Left ventricle myocardium inferior (tissue), 1 donor: Measurements from ENCODE around the gene ABHD16A. TPM values are rescaled to one million over a fixed set of nuclear protein-coding genes. Genes with fewer than 3 reads are reported as not detected.

Experiments used
- DNase-seq: peaks from one replicate; pipeline ENCODE4 v3.0.0-alpha.2; 2020
- H3K27ac ChIP-seq: fragments of 200-600 bp; replicated peaks from 2 replicates; pipeline ENCODE4 v1.8.0; 2021
- H3K27me3 ChIP-seq: fragments of 200-600 bp; 2 replicates; pipeline ENCODE4 v1.8.0; 2021; ENCODE audit warnings: low read depth
- H3K36me3 ChIP-seq: fragments of 200-600 bp; 2 replicates; pipeline ENCODE4 v1.8.0; 2021
- H3K4me1 ChIP-seq: fragments of 200-600 bp; 2 replicates; pipeline ENCODE4 v1.8.0; 2021
- H3K4me3 ChIP-seq: fragments of 200-600 bp; 2 replicates; pipeline ENCODE4 v1.8.0; 2021; ENCODE audit warnings: mild to moderate bottlenecking, moderate library complexity
- H3K9me3 ChIP-seq: fragments of 200-600 bp; replicated peaks from 2 replicates; pipeline ENCODE4 v1.8.0; 2021
- CTCF ChIP-seq: fragments of 200-600 bp; IDR thresholded peaks from 2 replicates; pipeline ENCODE4 v1.8.0; 2021; ENCODE audit warnings: antibody characterized with exemption, mild to moderate bottlenecking, borderline replicate concordance
- intact Hi-C: fragments of 100-400 bp; cut with micrococcal nuclease; formaldehyde crosslinking; loops from one replicate; pipeline ENCODE4 v1.11.0; 2022
- total RNA-seq: library from RNA; stranded (reverse); fragmentation: NEBNext Ultra II Directional; extraction: Animal tissue kit (Norgen Biotek cat#: 25700); gene quantifications from one replicate; pipeline ENCODE4 v1.2.1, GENCODE V29; 2021
- donor health status: DM: no; HTN: yes; CAD: no; lungs with severe emphysema.

Gene ABHD16A
- total RNA-seq, 1 donor from 2014 or later, result 29.6 TPM

DNA sequence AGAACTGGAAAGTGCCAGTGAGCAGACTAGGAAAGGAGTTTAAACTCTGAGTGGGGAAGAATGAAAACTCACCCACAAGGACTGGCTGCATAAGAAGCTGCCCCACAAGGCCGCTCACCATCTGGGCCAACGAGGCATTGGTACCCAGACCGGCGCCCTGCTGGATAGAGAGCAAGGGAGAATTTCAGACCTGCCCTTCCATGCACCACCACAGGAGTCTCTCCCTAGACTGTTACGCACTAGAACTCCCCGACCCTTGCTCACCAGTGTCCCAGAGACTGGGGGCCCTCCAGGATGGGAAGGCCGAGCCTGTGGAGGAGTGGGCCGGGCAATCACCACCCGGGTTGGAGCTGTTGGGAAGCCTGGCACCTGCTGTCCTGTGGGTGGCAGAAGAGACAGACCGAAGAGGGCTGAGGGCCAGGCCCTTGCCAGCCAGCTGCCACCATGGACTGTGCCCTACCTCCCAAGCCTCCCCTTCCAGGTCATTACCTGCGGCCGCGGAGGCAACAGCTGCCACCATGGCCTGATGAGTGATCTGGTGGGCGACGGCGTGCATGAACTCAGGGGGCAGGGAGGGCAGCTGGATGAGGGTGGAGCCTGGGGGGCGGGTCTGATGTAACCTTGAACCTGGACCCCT, 59.2 kb downstream of the ABHD16A start:
- no peak for DNase-seq
- H3K4me1 ChIP-seq, result no peaks in the 10 kb centered on the region
- H3K4me3 ChIP-seq, result no peak overlapping the region
- H3K27ac ChIP-seq, result no peak overlapping the region
- no peaks in the 10 kb centered on the region for H3K27me3 ChIP-seq
- H3K36me3 ChIP-seq, result peaks cover 100% of the 10 kb centered on the region
- intact Hi-C loops, result no loop called here
- no peak for TF ChIP-seq CTCF
- H3K9me3 ChIP-seq, result no peaks in the 10 kb centered on the region

- Histone ChIP-seq H3K9me3 (no peaks in the 10 kb centered on the region), H3K27me3 (no peaks in the 10 kb centered on the region), H3K27ac (no peak overlapping the region), H3K4me3 (no peak overlapping the region), H3K4me1 (no peaks in the 10 kb centered on the region), H3K36me3 (peaks cover 100% of the 10 kb centered on the region)
- intact Hi-C loops, result no loop called here
- no peak for TF ChIP-seq CTCF
- no peak for DNase-seq
These were observed 60.1 kb downstream of the ABHD16A start for GRCh38 chr6:31642798-31643570.

- peaks cover 98% of the 10 kb centered on the region for H3K36me3 ChIP-seq
- intact Hi-C loops, result no loop called here
- TF ChIP-seq CTCF, result no peak
- no peaks in the 10 kb centered on the region for H3K4me1 ChIP-seq
- DNase-seq, result no peak
- H3K27me3 ChIP-seq, result no peaks in the 10 kb centered on the region
- no peak overlapping the region for H3K4me3 ChIP-seq
- no peaks in the 10 kb centered on the region for H3K9me3 ChIP-seq
- no peak overlapping the region for H3K27ac ChIP-seq
These were observed 61.8 kb downstream of the ABHD16A start for GRCh38 chr6:31641370-31641769.

DNA sequence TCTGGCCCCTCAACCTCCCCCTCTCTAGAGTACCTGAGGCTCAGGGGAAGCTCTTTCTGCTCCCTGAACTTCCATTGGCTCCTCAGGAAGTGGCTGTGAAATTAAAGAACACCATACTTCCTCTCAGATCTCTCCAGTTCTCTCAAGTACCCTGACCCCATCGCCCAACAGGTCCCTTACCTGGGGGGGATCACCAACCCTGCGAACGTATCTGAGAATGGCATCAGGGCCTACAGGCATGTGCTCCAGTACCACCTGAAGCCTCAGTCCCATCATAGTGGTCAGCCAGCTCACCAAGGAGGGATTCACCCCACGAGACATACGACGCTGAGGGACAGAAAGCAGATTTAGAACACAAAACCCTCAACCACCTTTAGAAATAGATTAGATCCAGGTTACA, 62.5 kb downstream of the ABHD16A start:
- Histone ChIP-seq H3K9me3 (no peaks in the 10 kb centered on the region), H3K4me1 (no peaks in the 10 kb centered on the region), H3K27me3 (no peaks in the 10 kb centered on the region), H3K4me3 (no peak overlapping the region), H3K36me3 (peaks cover 98% of the 10 kb centered on the region), H3K27ac (no peak overlapping the region)
- intact Hi-C loops, result no loop called here
- TF ChIP-seq CTCF, result no peak
- DNase-seq, result no peak

- H3K4me3 ChIP-seq, result no peak overlapping the region
- peaks cover 98% of the 10 kb centered on the region for H3K36me3 ChIP-seq
- no peak for DNase-seq
- H3K27ac ChIP-seq, result no peak overlapping the region
- no peaks in the 10 kb centered on the region for H3K27me3 ChIP-seq
- TF ChIP-seq CTCF, result no peak
- no peaks in the 10 kb centered on the region for H3K4me1 ChIP-seq
- H3K9me3 ChIP-seq, result no peaks in the 10 kb centered on the region
- intact Hi-C loops, result no loop called here
These were observed 63.7 kb downstream of the ABHD16A start for GRCh38 chr6:31639449-31639861.
